Keratinocyte (primary cell): Measurements from ENCODE around the gene MIS18A.

Experiments
- EZH2 ChIP-seq: IDR thresholded peaks from one replicate; pipeline ENCODE4 v1.6.1; 2012; ENCODE audit warnings: inconsistent platforms, mild to moderate bottlenecking, low read length, moderate library complexity
- TF ChIP-seq, protein P1 (sequence below), 3 experiments: IDR thresholded peaks in 1 of 3; conservative IDR thresholded peaks in 1 of 3; optimal IDR thresholded peaks in 1 of 3; 2 replicates in 2 of 3; 3 replicates in 1 of 3; pipeline versions ENCODE3 to v1.5.1; 2011; ENCODE audit warnings: low read length in 3 of 3, mild to moderate bottlenecking in 3 of 3, moderate library complexity in 2 of 3, control low read depth in 1 of 3, inconsistent platforms in 1 of 3; ENCODE audit not compliant: insufficient read depth in 2 of 3; ENCODE audit errors: extremely low read depth in 1 of 3

GRCh38 chr21:32298658-32299081 lies 19.8 kb upstream of the MIS18A start, which contains the start of gene MRAP:
- TF ChIP-seq, protein P1, sequence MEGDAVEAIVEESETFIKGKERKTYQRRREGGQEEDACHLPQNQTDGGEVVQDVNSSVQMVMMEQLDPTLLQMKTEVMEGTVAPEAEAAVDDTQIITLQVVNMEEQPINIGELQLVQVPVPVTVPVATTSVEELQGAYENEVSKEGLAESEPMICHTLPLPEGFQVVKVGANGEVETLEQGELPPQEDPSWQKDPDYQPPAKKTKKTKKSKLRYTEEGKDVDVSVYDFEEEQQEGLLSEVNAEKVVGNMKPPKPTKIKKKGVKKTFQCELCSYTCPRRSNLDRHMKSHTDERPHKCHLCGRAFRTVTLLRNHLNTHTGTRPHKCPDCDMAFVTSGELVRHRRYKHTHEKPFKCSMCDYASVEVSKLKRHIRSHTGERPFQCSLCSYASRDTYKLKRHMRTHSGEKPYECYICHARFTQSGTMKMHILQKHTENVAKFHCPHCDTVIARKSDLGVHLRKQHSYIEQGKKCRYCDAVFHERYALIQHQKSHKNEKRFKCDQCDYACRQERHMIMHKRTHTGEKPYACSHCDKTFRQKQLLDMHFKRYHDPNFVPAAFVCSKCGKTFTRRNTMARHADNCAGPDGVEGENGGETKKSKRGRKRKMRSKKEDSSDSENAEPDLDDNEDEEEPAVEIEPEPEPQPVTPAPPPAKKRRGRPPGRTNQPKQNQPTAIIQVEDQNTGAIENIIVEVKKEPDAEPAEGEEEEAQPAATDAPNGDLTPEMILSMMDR (optimal IDR thresholded peaks at IDR 0.05 in 1 of 3, IDR thresholded peaks at IDR 0.05 in 1 of 3, conservative IDR thresholded peaks at IDR 0.05 in 1 of 3; ENCODE audit: extremely low read depth in 1 of 3, insufficient read depth in 2 of 3, low read length in 3 of 3), result no peak
- no peak for TF ChIP-seq EZH2
